B cell (primary cell): ENCODE measurements around the gene KIAA0319L. TPM values are rescaled to one million over a fixed set of nuclear protein-coding genes. Genes with fewer than 3 reads are reported as not detected.

Experiments
- ATAC-seq: fragments of 200-7000 bp; cut with Tn5 transposase; one replicate; pipeline ENCODE4 v1.10.0; 2021; ENCODE audit warnings: low read depth, mild to moderate bottlenecking, moderate number of reproducible peaks, moderate library complexity
- CTCF ChIA-PET: fragments of 350-600 bp; sonication (Branson Sonifier 250); formaldehyde crosslinking; loops from one replicate; lab custom pipeline; 2021; ENCODE audit warnings: antibody characterized with exemption, inconsistent platforms; lab: Charles Lee
- POLR2A ChIA-PET: fragments of 350-600 bp; sonication (Branson Sonifier 250); formaldehyde crosslinking; loops from one replicate; lab custom pipeline; 2021; ENCODE audit warnings: antibody characterized with exemption; lab: Charles Lee
- DNase-seq: peaks from one replicate; pipeline ENCODE4 v3.0.0; 2013
- H2AFZ ChIP-seq: 2 replicates; pipeline ENCODE4 v1.6.1; 2012; ENCODE audit warnings: mild to moderate bottlenecking, low read depth, low read length; ENCODE audit not compliant: insufficient read depth, poor library complexity, severe bottlenecking
- H3K27ac ChIP-seq, 2 donors: 1 replicate in 1 of 2; 2 replicates in 1 of 2; pipeline ENCODE4 v1.5.1; 2012 to 2013; ENCODE audit warnings: low read length in 2 of 2, mild to moderate bottlenecking in 2 of 2, moderate library complexity in 1 of 2
- H3K27me3 ChIP-seq, 4 experiments: fragments of 200-600 bp in 1 of 4; sonication (generic) in 1 of 4; replicated peaks in 1 of 4; 1 replicate in 2 of 4; 2 replicates in 2 of 4; pipeline versions ENCODE4 v1.6.1 to v1.7.0; 2013 to 2016; ENCODE audit warnings: low read length in 3 of 4, mild to moderate bottlenecking in 2 of 4, mixed read lengths in 1 of 4, moderate library complexity in 1 of 4; ENCODE audit not compliant: insufficient read depth in 4 of 4, control insufficient read depth in 3 of 4; ENCODE audit errors: control extremely low read depth in 1 of 4
- H3K36me3 ChIP-seq, 2 experiments: replicated peaks in 1 of 2; 1 replicate in 1 of 2; 2 replicates in 1 of 2; pipeline versions ENCODE4 v1.6.1 to v1.7.1; 2013; ENCODE audit warnings: low read length in 1 of 2; ENCODE audit not compliant: insufficient read depth in 2 of 2, control insufficient read depth in 1 of 2; ENCODE audit errors: control extremely low read depth in 1 of 2, extremely low read depth in 1 of 2
- H3K4me1 ChIP-seq, 2 donors: fragments of 200-600 bp in 1 of 2; sonication (generic) in 1 of 2; 1 replicate in 1 of 2; 2 replicates in 1 of 2; pipeline versions ENCODE4 v1.5.1 to v1.6.1; 2013 to 2017; ENCODE audit warnings: low read length in 2 of 2; ENCODE audit not compliant: control insufficient read depth in 2 of 2, insufficient read depth in 2 of 2
- H3K4me2 ChIP-seq: replicated peaks from 2 replicates; pipeline ENCODE3; 2012; ENCODE audit warnings: mild to moderate bottlenecking, low read depth, low read length; ENCODE audit not compliant: poor library complexity, severe bottlenecking
- H3K4me3 ChIP-seq, 5 experiments: fragments of 200-600 bp in 1 of 5; sonication (generic) in 1 of 5; 1 replicate in 3 of 5; 2 replicates in 2 of 5; pipeline versions ENCODE4 v1.5.1 to v1.7.0; 2011 to 2016; ENCODE audit warnings: low read length in 4 of 5, mild to moderate bottlenecking in 4 of 5, low read depth in 2 of 5, control low read depth in 1 of 5, moderate library complexity in 1 of 5; ENCODE audit not compliant: insufficient read depth in 1 of 5; ENCODE audit errors: control extremely low read depth in 1 of 5, extremely low read depth in 1 of 5
- H3K79me2 ChIP-seq: fragments of 200-600 bp; sonication (generic); one replicate; pipeline ENCODE4 v1.6.0; 2016; ENCODE audit warnings: low read length; ENCODE audit not compliant: control insufficient read depth, insufficient read depth
- H3K9ac ChIP-seq: fragments of 200-600 bp; sonication (generic); 2 replicates; pipeline ENCODE4 v1.6.1; 2017; ENCODE audit warnings: mild to moderate bottlenecking, low read length, moderate library complexity
- H3K9me3 ChIP-seq, 3 donors: one replicate each; pipeline versions ENCODE4 v1.6.1 to v1.7.1; 2013; ENCODE audit warnings: low read length in 2 of 3; ENCODE audit not compliant: control insufficient read depth in 2 of 3, insufficient read depth in 1 of 3; ENCODE audit errors: control extremely low read depth in 1 of 3
- H4K20me1 ChIP-seq: 2 replicates; pipeline ENCODE4 v1.6.0; 2012; ENCODE audit warnings: mild to moderate bottlenecking, low read length; ENCODE audit not compliant: insufficient read depth, control insufficient read depth, poor library complexity, severe bottlenecking
- H3K27ac Mint-ChIP-seq: one replicate; pipeline ENCODE4 v1.8.0; 2021; ENCODE audit warnings: mixed read lengths
- H3K27me3 Mint-ChIP-seq: one replicate; pipeline ENCODE4 v1.8.0; 2021; ENCODE audit warnings: mixed read lengths
- H3K4me1 Mint-ChIP-seq: one replicate; pipeline ENCODE4 v1.8.0; 2021; ENCODE audit warnings: mixed read lengths
- H3K4me3 Mint-ChIP-seq: one replicate; pipeline ENCODE4 v1.8.0; 2021; ENCODE audit warnings: mixed read lengths
- H3K9me3 Mint-ChIP-seq: one replicate; pipeline ENCODE4 v1.8.0; 2022; ENCODE audit warnings: mixed read lengths; ENCODE audit not compliant: insufficient read depth
- CTCF ChIP-seq: fragments of 200-600 bp; IDR thresholded peaks from one replicate; pipeline ENCODE4 v1.8.0; 2022; ENCODE audit warnings: antibody characterized with exemption, mild to moderate bottlenecking
- EZH2 ChIP-seq: IDR thresholded peaks from 2 replicates; pipeline ENCODE4 v1.6.1; 2012; ENCODE audit warnings: borderline replicate concordance, low read depth, mild to moderate bottlenecking, moderate library complexity, low read length; ENCODE audit not compliant: insufficient read depth, poor library complexity, severe bottlenecking
- WGBS: methylation state at CpG from one replicate; pipeline ENCODE4 v1.1.5; 2013; ENCODE audit warnings: missing lambda C conversion rate; ENCODE audit not compliant: insufficient coverage; 5-methylcytosine and 5-hydroxymethylcytosine counted together
- intact Hi-C: fragments of 100-400 bp; cut with micrococcal nuclease; formaldehyde crosslinking; loops from one replicate; pipeline ENCODE4 v1.10.0; 2022
- polyA plus RNA-seq: library from polyadenylated mRNA; depleted of rRNA; stranded (reverse); fragments of >200 nt; gene quantifications from 2 replicates; pipeline ENCODE4 v1.2.3, GENCODE V29; 2012
- total RNA-seq, 2 donors: library from RNA; stranded (reverse); fragments of 120-200 nt in 1 of 2; gene quantifications; 1 replicate in 1 of 2; 2 replicates in 1 of 2; pipeline versions ENCODE4 v1.2.3 to v1.2.4, GENCODE V29; 2013 to 2022

Gene KIAA0319L
- total and polyA plus RNA-seq, 2 donors (not counting 1 experiment from before 2014, with no cell fraction given) = 35.9 to 78.1 TPM

- H3K4me1 ChIP-seq = no peaks in the 10 kb centered on the region
- no peak overlapping the region for H3K4me3 ChIP-seq
- DNase-seq (no peak), ATAC-seq (no peak)
- H3K9me3 ChIP-seq = no peaks in the 10 kb centered on the region
- H4K20me1 ChIP-seq = no peaks in the 10 kb centered on the region
- TF ChIP-seq EZH2 (no peak), CTCF (no peak)
- H3K27me3 ChIP-seq = no peaks in the 10 kb centered on the region
- CTCF ChIA-PET = interaction anchor here (0.6 to 3.0 kb wide), 2 partner anchors 9 to 279 kb away, joined by 4 to 12 read pairs; no protein-coding TSS in a partner anchor
- H3K4me2 ChIP-seq = no peak overlapping the region
- no peaks in the 10 kb centered on the region for H3K27me3 Mint-ChIP-seq
- H3K4me3 Mint-ChIP-seq = no peak overlapping the region
- peaks cover 7 to 90% of the 10 kb centered on the region in 2 experiments for H3K36me3 ChIP-seq
- WGBS = 82% methylated on average over 3 of the region's 5 CpGs
- no peak overlapping the region for H3K27ac ChIP-seq
- POLR2A ChIA-PET = no interaction called here
- no peak overlapping the region for H3K27ac Mint-ChIP-seq
- no peaks in the 10 kb centered on the region for H3K79me2 ChIP-seq
- no peak overlapping the region for H3K9ac ChIP-seq
- intact Hi-C loops = no loop called here
- no peak overlapping the region for H2AFZ ChIP-seq
- H3K9me3 Mint-ChIP-seq = no peaks in the 10 kb centered on the region
- H3K4me1 Mint-ChIP-seq = no peaks in the 10 kb centered on the region
Measured at GRCh38 chr1:35443768-35444518, 113.3 kb downstream of the KIAA0319L start.

- no peaks in the 10 kb centered on the region for H3K9me3 ChIP-seq
- ATAC-seq = no peak
- 96% methylated on average over 4 of the region's 4 CpGs for WGBS
- TF ChIP-seq EZH2 (no peak), CTCF (no peak)
- no peaks in the 10 kb centered on the region for H3K27me3 ChIP-seq
- peaks cover 7 to 86% of the 10 kb centered on the region in 2 experiments for H3K36me3 ChIP-seq
- H3K4me2 ChIP-seq = no peak overlapping the region
- no peaks in the 10 kb centered on the region for H3K27me3 Mint-ChIP-seq
- H3K79me2 ChIP-seq = no peaks in the 10 kb centered on the region
- no peak overlapping the region for H3K27ac ChIP-seq
- H3K4me3 Mint-ChIP-seq = no peak overlapping the region
- no peak overlapping the region for H3K4me3 ChIP-seq
- intact Hi-C loops = no loop called here
- H3K27ac Mint-ChIP-seq = no peak overlapping the region
- H3K9ac ChIP-seq = no peak overlapping the region
- DNase-seq = no peak
- no peaks in the 10 kb centered on the region for H3K4me1 ChIP-seq
- POLR2A ChIA-PET = no interaction called here
- H3K4me1 Mint-ChIP-seq = no peaks in the 10 kb centered on the region
- H3K9me3 Mint-ChIP-seq = no peaks in the 10 kb centered on the region
- CTCF ChIA-PET = interaction anchor here (3.0 kb wide), 1 partner anchor 10 kb away, joined by 12 read pairs; no protein-coding TSS in a partner anchor
- H4K20me1 ChIP-seq = no peaks in the 10 kb centered on the region
- no peak overlapping the region for H2AFZ ChIP-seq
Measured at GRCh38 chr1:35442734-35443133, 114.5 kb downstream of the KIAA0319L start.
